Measurements from ENCODE around the gene TXNDC15. TPM values are rescaled to one million over a fixed set of nuclear protein-coding genes. Genes with fewer than 3 reads are reported as not detected.

TXNDC15 gene
- total RNA-seq, 1 experiment from 2014 or later: 31.3 TPM

GRCh38 chr5:134920848-134921575, 46.8 kb downstream of the TXNDC15 start:
- Histone ChIP-seq H3K18ac (ENCODE audit: insufficient read length, low read depth, low read length) (no peak overlapping the region), H3K27me3 (ENCODE audit: insufficient read depth, low read length) (no peaks in the 10 kb centered on the region), H2AFZ (ENCODE audit: low read length) (no peak overlapping the region), H3K9me3 (ENCODE audit: control insufficient read depth, low read depth, low read length) (no peaks in the 10 kb centered on the region), H2AK5ac (ENCODE audit: insufficient read length, low read length) (no peak overlapping the region), H3K79me2 (ENCODE audit: insufficient read depth, low read length) (no peaks in the 10 kb centered on the region), H3K9ac (ENCODE audit: extremely low read depth, insufficient read length, low read length) (no peak overlapping the region), H3K4ac (ENCODE audit: low read depth, low read length) (no peak overlapping the region), H3K4me1 (ENCODE audit: insufficient read depth, low read length) (no peaks in the 10 kb centered on the region), H2BK20ac (ENCODE audit: low read depth, low read length, poor library complexity, severe bottlenecking) (no peak overlapping the region), H4K91ac (ENCODE audit: insufficient read length, low read depth, low read length) (no peak overlapping the region), H2BK15ac (ENCODE audit: low read depth, low read length) (no peak overlapping the region), H2BK120ac (ENCODE audit: low read depth, low read length, poor library complexity, severe bottlenecking) (no peak overlapping the region), H3K14ac (ENCODE audit: insufficient read depth, low read length) (no peak overlapping the region), H3K23ac (ENCODE audit: insufficient read length, low read depth, low read length) (no peak overlapping the region), H3K4me2 (ENCODE audit: insufficient read depth, insufficient read length, low read length) (no peak overlapping the region), H4K5ac (ENCODE audit: insufficient read length, low read depth, low read length) (no peak overlapping the region), H3K23me2 (ENCODE audit: insufficient read length, low read depth, low read length, poor library complexity, severe bottlenecking) (no peaks in the 10 kb centered on the region), H3K27ac (ENCODE audit: insufficient read length, low read depth, low read length) (no peak overlapping the region), H2BK5ac (ENCODE audit: insufficient read length, low read length) (no peak overlapping the region), H3K79me1 (ENCODE audit: insufficient read depth, low read depth, low read length, poor library complexity, severe bottlenecking) (no peaks in the 10 kb centered on the region), H2BK12ac (ENCODE audit: insufficient read length, low read depth, low read length) (no peak overlapping the region), H4K8ac (replicated peaks; ENCODE audit: insufficient read length, low read depth, low read length) (no peak overlapping the region), H3T11ph (ENCODE audit: low read length) (no peak overlapping the region), H4K20me1 (ENCODE audit: control insufficient read depth, insufficient read depth, insufficient read length) (no peaks in the 10 kb centered on the region), H3K56ac (ENCODE audit: insufficient read length, low read depth, low read length) (no peak overlapping the region)
- H3K27ac Mint-ChIP-seq: no peak overlapping the region
- H3K4me1 Mint-ChIP-seq: peaks cover 4% of the 10 kb centered on the region in 2 experiments; a peak in 2 of 4 replicates
- H3K9me3 Mint-ChIP-seq: no peaks in the 10 kb centered on the region
- peaks cover 4 to 21% (median 15%) of the 10 kb centered on the region in 3 experiments; a peak in 5 of 7 replicates for H3K36me3 Mint-ChIP-seq (ENCODE audit: insufficient read depth in 1 of 3, low read depth in 3 of 3)
- no peak for TF ChIP-seq CTCF (conservative IDR thresholded peaks at IDR 0.05)
- H3K4me3 Mint-ChIP-seq: no peak overlapping the region
- no peak for DNase-seq
- WGBS (ENCODE audit: extremely low coverage, insufficient read length, low lambda C conversion rate): no CpG with 5 or more reads among the region's 9 CpGs
- H3K27me3 Mint-ChIP-seq (ENCODE audit: low read depth): no peaks in the 10 kb centered on the region
